IPS DF 6.9 (cell line): ENCODE measurements around the gene HIBADH.

Source experiments
- DNase-seq: peaks from one replicate; pipeline ENCODE4 v3.0.0-alpha.2; 2013; ENCODE audit warnings: low read depth, low spot score
- H3K27ac ChIP-seq: one replicate; pipeline ENCODE4 v1.5.1; 2013; ENCODE audit warnings: low read length, control low read depth
- H3K27me3 ChIP-seq: 2 replicates; pipeline ENCODE4 v1.6.1; 2013; ENCODE audit warnings: mild to moderate bottlenecking, low read length; ENCODE audit not compliant: control insufficient read depth, insufficient read depth
- H3K36me3 ChIP-seq: 2 replicates; pipeline ENCODE4 v1.6.1; 2013; ENCODE audit warnings: low read length; ENCODE audit not compliant: control insufficient read depth, insufficient read depth
- H3K4me1 ChIP-seq: 2 replicates; pipeline ENCODE4 v1.6.1; 2013; ENCODE audit warnings: low read length; ENCODE audit not compliant: control insufficient read depth, insufficient read depth
- H3K4me3 ChIP-seq: 2 replicates; pipeline ENCODE4 v1.5.1; 2013; ENCODE audit warnings: mild to moderate bottlenecking, low read length
- H3K9me3 ChIP-seq: 2 replicates; pipeline ENCODE4 v1.6.1; 2013; ENCODE audit warnings: low read length, inconsistent platforms; ENCODE audit not compliant: control insufficient read depth, insufficient read depth
- WGBS: extraction: QIAGEN DNeasy Blood & Tissue Kit; methylation state at CpG from one replicate; pipeline ENCODE4 v1.1.7; 2013; ENCODE audit warnings: mixed read lengths, missing lambda C conversion rate; ENCODE audit not compliant: insufficient read length, insufficient coverage; 5-methylcytosine and 5-hydroxymethylcytosine counted together

The HIBADH gene

DNA sequence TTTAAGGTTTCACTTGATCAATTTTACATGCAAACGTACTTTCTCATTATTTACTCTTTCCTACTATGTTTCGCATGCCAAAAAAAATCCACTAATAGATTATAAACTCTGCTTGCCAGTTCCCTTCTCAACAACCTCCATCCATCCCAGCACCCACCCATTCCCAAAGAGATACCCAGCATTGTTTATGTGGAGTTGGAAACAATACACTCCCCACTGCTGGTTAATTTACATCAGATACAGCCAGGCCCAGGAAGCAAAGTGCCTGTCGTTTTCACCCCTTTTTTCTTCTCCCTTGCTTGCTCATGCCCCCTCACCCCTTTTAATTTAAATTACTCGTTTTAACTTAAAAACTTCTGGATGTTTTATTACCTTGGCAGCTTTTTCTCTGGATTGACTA lies 59.9 kb downstream of the HIBADH start:
- no CpG with 5 or more reads among the region's 4 CpGs for WGBS
- Histone ChIP-seq H3K4me1 (no peaks in the 10 kb centered on the region; the same call in 1 of the 2 replicates), H3K36me3 (no peaks in the 10 kb centered on the region), H3K4me3 (no peak overlapping the region), H3K9me3 (no peaks in the 10 kb centered on the region), H3K27me3 (no peaks in the 10 kb centered on the region), H3K27ac (no peak overlapping the region)
- peak; percentile 47 for DNase-seq

GRCh38 chr7:27601217-27601616 lies 61.5 kb downstream of the HIBADH start:
- H3K9me3 ChIP-seq, result no peaks in the 10 kb centered on the region
- H3K27me3 ChIP-seq, result no peaks in the 10 kb centered on the region
- no peak overlapping the region for H3K27ac ChIP-seq
- no peaks in the 10 kb centered on the region; the same call in 1 of the 2 replicates for H3K4me1 ChIP-seq
- DNase-seq, result no peak
- WGBS, result no CpG with 5 or more reads among the region's 2 CpGs
- H3K36me3 ChIP-seq, result no peaks in the 10 kb centered on the region
- H3K4me3 ChIP-seq, result no peak overlapping the region

- Histone ChIP-seq H3K27me3 (no peaks in the 10 kb centered on the region), H3K9me3 (no peaks in the 10 kb centered on the region), H3K4me3 (no peak overlapping the region), H3K36me3 (no peaks in the 10 kb centered on the region), H3K27ac (no peak overlapping the region), H3K4me1 (no peaks in the 10 kb centered on the region; the same call in 1 of the 2 replicates)
- no peak for DNase-seq
- no CpG with 5 or more reads among the region's 1 CpG for WGBS
Observed at GRCh38 chr7:27600247-27600646, 62.4 kb downstream of the HIBADH start.

GRCh38 chr7:27595009-27595408 lies 67.7 kb downstream of the HIBADH start:
- Histone ChIP-seq H3K4me1 (no peaks in the 10 kb centered on the region), H3K27me3 (no peaks in the 10 kb centered on the region), H3K27ac (no peak overlapping the region), H3K9me3 (no peaks in the 10 kb centered on the region), H3K36me3 (no peaks in the 10 kb centered on the region), H3K4me3 (no peak overlapping the region)
- DNase-seq, result no peak
- WGBS, result 100% methylated on average over 1 of the region's 5 CpGs

DNA sequence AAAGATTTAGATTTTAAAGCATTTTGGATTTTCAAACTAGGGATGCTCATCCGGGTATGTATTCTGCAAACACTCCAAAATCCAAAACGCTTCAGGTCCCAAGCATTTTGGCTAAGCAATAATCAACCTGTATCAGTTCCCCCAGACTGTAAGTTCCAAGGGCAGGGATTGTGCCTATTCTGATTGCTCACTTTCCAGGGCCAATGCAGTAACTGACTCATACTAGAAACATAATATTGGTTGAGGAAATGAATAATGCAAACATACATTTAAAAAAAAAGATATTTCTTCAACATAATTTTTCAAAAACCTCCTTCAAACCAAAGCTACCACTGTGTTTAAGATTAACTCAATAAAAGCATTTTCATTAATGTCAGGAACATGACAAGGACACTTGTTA lies 69.5 kb downstream of the HIBADH start:
- no CpG with 5 or more reads among the region's 2 CpGs for WGBS
- Histone ChIP-seq H3K27me3 (no peaks in the 10 kb centered on the region), H3K4me1 (no peaks in the 10 kb centered on the region), H3K9me3 (no peaks in the 10 kb centered on the region), H3K36me3 (no peaks in the 10 kb centered on the region), H3K27ac (no peak overlapping the region), H3K4me3 (no peak overlapping the region)
- DNase-seq, result no peak

- Histone ChIP-seq H3K9me3 (no peaks in the 10 kb centered on the region), H3K4me3 (no peak overlapping the region), H3K36me3 (no peaks in the 10 kb centered on the region), H3K27ac (no peak overlapping the region), H3K4me1 (0 out of 2 replicates have a peak, but pooled peaks cover 2% of the 10 kb centered on the region), H3K27me3 (no peaks in the 10 kb centered on the region)
- WGBS, result no CpG with 5 or more reads among the region's 1 CpG
- DNase-seq, result no peak
Observed at GRCh38 chr7:27590416-27590815, 72.3 kb downstream of the HIBADH start.

DNA sequence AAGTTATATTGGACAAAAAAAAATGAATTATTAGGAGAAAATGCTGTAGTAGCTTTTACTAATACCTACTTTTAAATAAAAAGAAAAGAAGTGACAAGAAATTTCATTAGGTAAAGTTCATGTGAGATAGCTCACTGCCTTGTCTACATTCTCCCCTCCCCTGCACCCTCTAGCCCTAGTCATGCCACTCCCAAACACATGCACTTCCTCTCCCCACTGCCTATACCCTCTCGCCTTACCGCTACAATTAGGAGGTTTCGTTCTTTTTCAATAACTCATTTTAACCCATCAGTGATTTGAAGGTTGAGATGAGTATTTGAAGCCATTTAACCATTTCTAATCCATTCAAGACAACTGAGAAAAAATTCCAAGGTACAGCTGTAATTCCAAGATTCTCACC lies 75.3 kb downstream of the HIBADH start:
- 0 out of 2 replicates have a peak, but pooled peaks cover 2% of the 10 kb centered on the region for H3K4me1 ChIP-seq
- no peaks in the 10 kb centered on the region for H3K9me3 ChIP-seq
- WGBS, result no CpG with 5 or more reads among the region's 3 CpGs
- no peaks in the 10 kb centered on the region for H3K27me3 ChIP-seq
- no peaks in the 10 kb centered on the region for H3K36me3 ChIP-seq
- no peak overlapping the region for H3K27ac ChIP-seq
- no peak overlapping the region for H3K4me3 ChIP-seq
- DNase-seq, result no peak

DNA sequence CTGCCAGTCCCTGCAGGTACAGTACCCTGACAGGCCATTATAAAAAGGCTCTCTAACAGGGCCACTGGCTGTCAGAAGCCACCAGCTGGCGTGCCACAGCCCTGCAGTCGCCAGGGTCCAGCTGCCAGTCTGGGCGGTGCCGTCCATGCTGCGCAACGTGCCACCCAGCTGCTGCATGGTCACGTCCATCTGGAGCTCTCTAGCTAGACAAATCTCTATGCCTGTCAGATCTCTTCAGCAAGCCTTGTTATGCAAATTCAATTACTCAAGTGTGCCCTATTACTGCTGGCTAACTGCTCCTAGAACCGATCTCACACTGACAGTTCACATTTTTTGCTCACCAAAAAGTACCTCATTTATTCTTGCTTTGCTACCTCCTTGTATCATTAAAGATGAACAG lies 75.9 kb downstream of the HIBADH start:
- H3K27me3 ChIP-seq, result no peaks in the 10 kb centered on the region
- H3K4me1 ChIP-seq, result 0 out of 2 replicates have a peak, but pooled peaks cover 2% of the 10 kb centered on the region
- WGBS, result no CpG with 5 or more reads among the region's 8 CpGs
- no peaks in the 10 kb centered on the region for H3K9me3 ChIP-seq
- H3K4me3 ChIP-seq, result no peak overlapping the region
- no peak for DNase-seq
- no peaks in the 10 kb centered on the region for H3K36me3 ChIP-seq
- no peak overlapping the region for H3K27ac ChIP-seq

- no CpG with 5 or more reads among the region's 2 CpGs for WGBS
- no peaks in the 10 kb centered on the region for H3K9me3 ChIP-seq
- 0 out of 2 replicates have a peak, but pooled peaks cover 2% of the 10 kb centered on the region for H3K4me1 ChIP-seq
- no peaks in the 10 kb centered on the region for H3K27me3 ChIP-seq
- no peaks in the 10 kb centered on the region for H3K36me3 ChIP-seq
- no peak overlapping the region for H3K4me3 ChIP-seq
- DNase-seq, result no peak
- no peak overlapping the region for H3K27ac ChIP-seq
Observed at GRCh38 chr7:27585781-27586447, 76.8 kb downstream of the HIBADH start.

DNA sequence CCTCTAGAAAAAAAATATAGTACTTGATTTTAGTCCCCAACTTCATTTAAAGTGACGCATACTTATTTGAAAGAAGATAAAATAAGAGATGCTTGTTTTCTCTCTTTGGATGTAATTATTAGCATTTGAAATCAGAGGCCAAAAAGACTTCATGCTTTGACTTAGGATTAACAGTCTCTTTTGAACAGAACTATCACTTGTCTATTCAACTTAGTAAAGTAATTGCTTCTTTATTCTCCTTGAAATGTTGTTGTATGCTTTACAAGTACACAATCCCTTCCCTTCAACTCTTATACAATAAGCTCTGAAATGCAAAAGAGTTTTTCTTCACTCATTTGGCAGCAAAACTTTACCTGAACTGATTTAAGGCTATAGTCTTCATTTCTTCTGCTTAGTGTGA lies 80.8 kb downstream of the HIBADH start:
- WGBS, result no CpG with 5 or more reads among the region's 1 CpG
- H3K27ac ChIP-seq, result no peak overlapping the region

DNA sequence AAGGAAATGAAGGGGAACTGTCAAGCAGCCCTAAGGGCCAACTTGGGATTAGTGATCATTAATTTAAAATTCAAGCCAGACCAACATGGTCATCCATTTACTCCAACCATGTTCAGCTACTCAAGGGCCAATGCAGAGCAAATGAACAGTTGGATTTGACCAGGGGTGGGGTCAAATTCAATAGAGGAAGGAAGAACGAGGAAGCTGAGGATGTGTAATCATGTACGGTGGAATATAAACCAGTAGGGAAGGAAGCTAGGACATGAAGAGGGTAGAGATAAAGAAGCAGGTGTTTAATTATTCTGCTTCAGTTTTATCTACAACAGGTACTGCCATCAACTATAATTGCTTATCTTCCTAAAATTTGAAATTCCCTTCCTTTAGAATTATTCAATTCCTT lies 81.6 kb downstream of the HIBADH start:
- Histone ChIP-seq H3K27ac (no peak overlapping the region), H3K4me1 (no peaks in the 10 kb centered on the region), H3K36me3 (no peaks in the 10 kb centered on the region), H3K4me3 (no peak overlapping the region), H3K27me3 (no peaks in the 10 kb centered on the region), H3K9me3 (no peaks in the 10 kb centered on the region)
- no peak for DNase-seq
- WGBS, result no CpG with 5 or more reads among the region's 2 CpGs

More for the DNA sequence above, 80.8 kb downstream of the HIBADH start:
- Histone ChIP-seq H3K4me1 (0 out of 2 replicates have a peak, but pooled peaks cover 2% of the 10 kb centered on the region), H3K36me3 (no peaks in the 10 kb centered on the region), H3K27me3 (no peaks in the 10 kb centered on the region), H3K4me3 (no peak overlapping the region), H3K9me3 (no peaks in the 10 kb centered on the region)
- no peak for DNase-seq
